Measurements from ENCODE around the gene TRIM63. TPM values are rescaled to one million over a fixed set of nuclear protein-coding genes. Genes with fewer than 3 reads are reported as not detected.

TRIM63 gene

DNA sequence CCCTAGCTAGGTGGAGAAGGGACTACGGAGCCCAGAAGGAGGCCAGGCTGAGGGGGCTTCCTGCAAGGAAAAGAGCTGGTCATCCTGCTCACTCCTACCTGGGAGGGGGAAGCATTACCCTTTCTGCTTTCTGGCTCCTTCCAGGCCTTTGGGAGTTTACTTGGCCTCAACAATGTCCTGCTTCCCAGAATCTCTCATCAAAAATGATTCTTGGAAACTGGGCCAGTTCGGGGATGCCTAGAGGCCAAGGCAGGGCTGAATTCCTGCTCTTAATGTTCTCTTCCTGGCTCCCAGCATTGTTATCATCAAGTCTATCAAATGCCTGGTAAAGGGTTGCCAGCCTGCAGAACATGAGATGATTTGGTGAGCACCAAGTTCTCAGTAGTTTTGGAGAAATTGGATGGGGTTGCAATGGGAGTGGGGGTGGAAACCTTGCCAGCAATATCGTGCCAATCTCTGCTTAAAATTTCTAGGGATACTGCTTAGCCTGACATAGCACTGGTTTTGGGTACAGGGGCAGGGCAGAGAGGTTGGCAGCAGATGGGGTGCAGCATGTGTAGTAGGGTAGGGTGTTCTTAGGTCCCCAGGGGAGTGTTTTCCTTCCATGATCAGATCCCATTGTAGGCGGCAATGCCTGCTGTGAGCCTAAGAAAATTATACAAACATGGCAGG lies 61.9 kb downstream of the TRIM63 start:
- Histone ChIP-seq H2BK120ac (ENCODE audit: low read depth, low read length) (no peak overlapping the region), H3K9ac (ENCODE audit: low read length) (no peak overlapping the region), H2AFZ (ENCODE audit: low read depth, low read length) (no peak overlapping the region), H3K79me1 (replicated peaks; ENCODE audit: low read length, poor library complexity, severe bottlenecking) (no peaks in the 10 kb centered on the region), H3K27ac (ENCODE audit: low read length, poor library complexity, severe bottlenecking) (no peak overlapping the region), H3K4me2 (ENCODE audit: low read length, poor library complexity, severe bottlenecking) (no peak overlapping the region), H2BK5ac (ENCODE audit: low read depth, low read length, poor library complexity, severe bottlenecking) (no peak overlapping the region), H2AK5ac (ENCODE audit: low read length, severe bottlenecking) (no peak overlapping the region), H3K9me3 (ENCODE audit: control insufficient read depth, low read length) (no peaks in the 10 kb centered on the region), H3K23ac (ENCODE audit: low read length in 2 of 2) (peak overlapping the region in 1 of 2 experiments; percentile 43), H3K36me3 (ENCODE audit: control insufficient read depth in 1 of 2, insufficient read depth in 2 of 2, low read depth in 1 of 2, low read length in 2 of 2) (no peaks in the 10 kb centered on the region), H3K18ac (ENCODE audit: low read depth in 1 of 2, low read length in 2 of 2) (no peak overlapping the region), H4K91ac (ENCODE audit: low read length) (no peak overlapping the region), H4K8ac (ENCODE audit: low read length) (no peak overlapping the region), H2BK15ac (ENCODE audit: low read depth, poor library complexity, severe bottlenecking) (peak overlapping the region; percentile 19), H3K27me3 (ENCODE audit: control insufficient read depth in 1 of 2, insufficient read depth in 1 of 2, low read length in 2 of 2) (peaks cover 7 to 15% of the 10 kb centered on the region in 2 experiments), H3K4me1 (ENCODE audit: control insufficient read depth, insufficient read depth, low read depth, low read length) (peaks cover 3% of the 10 kb centered on the region), H2BK12ac (ENCODE audit: low read length in 2 of 2) (no peak overlapping the region), H3K14ac (ENCODE audit: low read length in 2 of 2) (no peak overlapping the region), H3K4me3 (ENCODE audit: insufficient read depth in 1 of 2, low read depth in 1 of 2, low read length in 2 of 2) (no peak overlapping the region), H3K4ac (ENCODE audit: low read depth in 1 of 2, low read length in 2 of 2) (no peak overlapping the region)
- 83% methylated on average over 4 of the region's 4 CpGs for WGBS
- DNase-seq, result no peak

GRCh38 chr1:26003756-26004155 lies 63.7 kb downstream of the TRIM63 start:
- Histone ChIP-seq H3K9me3 (ENCODE audit: control insufficient read depth, low read length) (no peaks in the 10 kb centered on the region), H3K27ac (ENCODE audit: low read length, poor library complexity, severe bottlenecking) (no peak overlapping the region), H3K9ac (ENCODE audit: low read length) (no peak overlapping the region), H2BK12ac (ENCODE audit: low read length in 2 of 2) (no peak overlapping the region), H2BK15ac (ENCODE audit: low read depth, poor library complexity, severe bottlenecking) (no peak overlapping the region), H3K79me1 (replicated peaks; ENCODE audit: low read length, poor library complexity, severe bottlenecking) (no peaks in the 10 kb centered on the region), H3K4me1 (ENCODE audit: control insufficient read depth, insufficient read depth, low read depth, low read length) (no peaks in the 10 kb centered on the region), H3K18ac (ENCODE audit: low read depth in 1 of 2, low read length in 2 of 2) (no peak overlapping the region), H2AFZ (ENCODE audit: low read depth, low read length) (no peak overlapping the region), H4K91ac (ENCODE audit: low read length) (no peak overlapping the region), H4K8ac (ENCODE audit: low read length) (no peak overlapping the region), H3K14ac (ENCODE audit: low read length in 2 of 2) (no peak overlapping the region), H3K27me3 (ENCODE audit: control insufficient read depth in 1 of 2, insufficient read depth in 1 of 2, low read length in 2 of 2) (peaks cover 7 to 15% of the 10 kb centered on the region in 2 experiments), H2BK120ac (ENCODE audit: low read depth, low read length) (no peak overlapping the region), H3K36me3 (ENCODE audit: control insufficient read depth in 1 of 2, insufficient read depth in 2 of 2, low read depth in 1 of 2, low read length in 2 of 2) (no peaks in the 10 kb centered on the region), H3K4me3 (ENCODE audit: insufficient read depth in 1 of 2, low read depth in 1 of 2, low read length in 2 of 2) (no peak overlapping the region), H3K23ac (ENCODE audit: low read length in 2 of 2) (no peak overlapping the region), H3K4me2 (ENCODE audit: low read length, poor library complexity, severe bottlenecking) (no peak overlapping the region), H3K4ac (ENCODE audit: low read depth in 1 of 2, low read length in 2 of 2) (no peak overlapping the region), H2BK5ac (ENCODE audit: low read depth, low read length, poor library complexity, severe bottlenecking) (no peak overlapping the region), H2AK5ac (ENCODE audit: low read length, severe bottlenecking) (no peak overlapping the region)
- no peak for DNase-seq
- WGBS, result 97% methylated on average over 2 of the region's 2 CpGs

GRCh38 chr1:26003262-26003661 lies 64.2 kb downstream of the TRIM63 start:
- Histone ChIP-seq H3K4me3 (ENCODE audit: insufficient read depth in 1 of 2, low read depth in 1 of 2, low read length in 2 of 2) (no peak overlapping the region), H3K4me2 (ENCODE audit: low read length, poor library complexity, severe bottlenecking) (no peak overlapping the region), H3K18ac (ENCODE audit: low read depth in 1 of 2, low read length in 2 of 2) (no peak overlapping the region), H2AFZ (ENCODE audit: low read depth, low read length) (no peak overlapping the region), H2AK5ac (ENCODE audit: low read length, severe bottlenecking) (no peak overlapping the region), H3K9ac (ENCODE audit: low read length) (no peak overlapping the region), H3K79me1 (replicated peaks; ENCODE audit: low read length, poor library complexity, severe bottlenecking) (no peaks in the 10 kb centered on the region), H3K9me3 (ENCODE audit: control insufficient read depth, low read length) (no peaks in the 10 kb centered on the region), H3K23ac (ENCODE audit: low read length in 2 of 2) (no peak overlapping the region), H2BK120ac (ENCODE audit: low read depth, low read length) (no peak overlapping the region), H3K14ac (ENCODE audit: low read length in 2 of 2) (no peak overlapping the region), H2BK12ac (ENCODE audit: low read length in 2 of 2) (no peak overlapping the region), H3K4me1 (ENCODE audit: control insufficient read depth, insufficient read depth, low read depth, low read length) (no peaks in the 10 kb centered on the region), H3K27ac (ENCODE audit: low read length, poor library complexity, severe bottlenecking) (no peak overlapping the region), H3K4ac (ENCODE audit: low read depth in 1 of 2, low read length in 2 of 2) (no peak overlapping the region), H3K27me3 (ENCODE audit: control insufficient read depth in 1 of 2, insufficient read depth in 1 of 2, low read length in 2 of 2) (peaks cover 7 to 15% of the 10 kb centered on the region in 2 experiments), H4K8ac (ENCODE audit: low read length) (no peak overlapping the region), H3K36me3 (ENCODE audit: control insufficient read depth in 1 of 2, insufficient read depth in 2 of 2, low read depth in 1 of 2, low read length in 2 of 2) (no peaks in the 10 kb centered on the region), H2BK15ac (ENCODE audit: low read depth, poor library complexity, severe bottlenecking) (no peak overlapping the region), H4K91ac (ENCODE audit: low read length) (no peak overlapping the region), H2BK5ac (ENCODE audit: low read depth, low read length, poor library complexity, severe bottlenecking) (no peak overlapping the region)
- WGBS, result 91% methylated on average over 1 of the region's 4 CpGs
- no peak for DNase-seq

Small RNA genes lying within 50 kb of the gene (small RNA-seq; reads per million reads assigned to genes)
- gene RF00283 (ENCODE audit: low read depth) (not detected), gene RF00492 (ENCODE audit: low read depth) (not detected)
